IMR-90 (cell line): Measurements from ENCODE around the gene RALGAPA2. TPM values are rescaled to one million over a fixed set of nuclear protein-coding genes. Genes with fewer than 3 reads are reported as not detected.

Experiments
- ATAC-seq: fragments of 200-7000 bp; cut with Tn5 transposase; 2 replicates; pipeline ENCODE4 v1.9.1; 2020; ENCODE audit warnings: low read depth, mild to moderate bottlenecking, moderate library complexity
- BruUV-seq: library from RNA; stranded (reverse); fragments of 400-500 nt; replicated peaks from 2 replicates; lab custom pipeline; 2021; lab: Mats Ljungman, UMichigan
- CTCF ChIA-PET: fragments of 300-600 bp; formaldehyde crosslinking; extraction: SDS; loops from one replicate; lab custom pipeline; 2021; ENCODE audit warnings: antibody characterized with exemption; lab: Yijun Ruan, JAX
- POLR2A ChIA-PET: fragments of 300-600 bp; sonication (Branson Sonifier 250); formaldehyde crosslinking; loops from one replicate; lab custom pipeline; 2022; ENCODE audit warnings: antibody characterized with exemption; ENCODE audit not compliant: unreplicated experiment; lab: Charles Lee
- DNase-seq: peaks from one replicate; pipeline ENCODE4 v3.0.0; 2013
- H2AFZ ChIP-seq: replicated peaks from 2 replicates; pipeline ENCODE3; 2013; ENCODE audit warnings: low read length, mild to moderate bottlenecking; ENCODE audit not compliant: poor library complexity
- H2AK5ac ChIP-seq: 2 replicates; pipeline ENCODE4 v1.6.1; 2013; ENCODE audit warnings: low read depth, low read length, inconsistent platforms
- H2AK9ac ChIP-seq: replicated peaks from 2 replicates; pipeline ENCODE3; 2013; ENCODE audit warnings: mild to moderate bottlenecking, low read depth, low read length, moderate library complexity; ENCODE audit not compliant: poor library complexity
- H2BK120ac ChIP-seq: 2 replicates; pipeline ENCODE4 v1.6.1; 2013; ENCODE audit warnings: low read depth, low read length, inconsistent platforms
- H2BK15ac ChIP-seq: 3 replicates; pipeline ENCODE4 v1.6.1; 2013; ENCODE audit warnings: low read depth, low read length, inconsistent platforms
- H2BK20ac ChIP-seq: 2 replicates; pipeline ENCODE4 v1.6.1; 2013; ENCODE audit warnings: low read depth, mild to moderate bottlenecking, inconsistent platforms, low read length, moderate library complexity
- H2BK5ac ChIP-seq: 2 replicates; pipeline ENCODE4 v1.6.1; 2013; ENCODE audit warnings: mild to moderate bottlenecking, low read depth, low read length, inconsistent platforms; ENCODE audit not compliant: poor library complexity, severe bottlenecking
- H3K14ac ChIP-seq: replicated peaks from 2 replicates; pipeline ENCODE4 v1.6.1; 2013; ENCODE audit warnings: low read depth, low read length, inconsistent platforms
- H3K18ac ChIP-seq: 2 replicates; pipeline ENCODE4 v1.6.1; 2013; ENCODE audit warnings: low read depth, low read length, control low read depth
- H3K23ac ChIP-seq: 2 replicates; pipeline ENCODE4 v1.6.1; 2013; ENCODE audit warnings: low read depth, low read length, inconsistent platforms
- H3K27ac ChIP-seq: 2 replicates; pipeline ENCODE4 v1.5.1; 2013; ENCODE audit warnings: mild to moderate bottlenecking, control low read depth, low read length; ENCODE audit not compliant: insufficient read depth
- H3K27me3 ChIP-seq: 2 replicates; pipeline ENCODE4 v1.6.1; 2013; ENCODE audit warnings: low read length; ENCODE audit not compliant: control insufficient read depth, insufficient read depth
- H3K36me3 ChIP-seq: 2 replicates; pipeline ENCODE4 v1.6.1; 2013; ENCODE audit warnings: low read length, mixed read lengths; ENCODE audit not compliant: control insufficient read depth, insufficient read depth
- H3K4ac ChIP-seq: 2 replicates; pipeline ENCODE4 v1.6.1; 2013; ENCODE audit warnings: low read depth, low read length, inconsistent platforms
- H3K4me1 ChIP-seq: 2 replicates; pipeline ENCODE4 v1.6.1; 2013; ENCODE audit warnings: low read length, mixed read lengths; ENCODE audit not compliant: control insufficient read depth, insufficient read depth
- H3K4me2 ChIP-seq: 2 replicates; pipeline ENCODE4 v1.6.1; 2013; ENCODE audit warnings: low read depth, mild to moderate bottlenecking, control low read depth, low read length, moderate library complexity
- H3K4me3 ChIP-seq: 2 replicates; pipeline ENCODE4 v1.5.1; 2013; ENCODE audit warnings: low read depth, mild to moderate bottlenecking, control low read depth, low read length, moderate library complexity; ENCODE audit not compliant: insufficient read depth
- H3K56ac ChIP-seq: 2 replicates; pipeline ENCODE4 v1.6.1; 2013; ENCODE audit warnings: low read length, inconsistent platforms; ENCODE audit not compliant: insufficient read depth; ENCODE audit errors: extremely low read depth
- H3K79me1 ChIP-seq, 2 experiments: 2 replicates each; pipeline ENCODE4 v1.6.1; 2013; ENCODE audit warnings: low read length in 2 of 2, inconsistent platforms in 1 of 2, low read depth in 1 of 2
- H3K9ac ChIP-seq: 2 replicates; pipeline ENCODE4 v1.6.1; 2013; ENCODE audit warnings: low read depth, low read length, control low read depth
- H3K9me1 ChIP-seq: 2 replicates; pipeline ENCODE4 v1.6.1; 2013; ENCODE audit warnings: low read length, inconsistent platforms; ENCODE audit not compliant: insufficient read depth
- H3K9me3 ChIP-seq: 2 replicates; pipeline ENCODE4 v1.6.1; 2013; ENCODE audit warnings: low read length; ENCODE audit not compliant: control insufficient read depth, insufficient read depth
- H4K20me1 ChIP-seq: 2 replicates; pipeline ENCODE4 v1.6.1; 2013; ENCODE audit warnings: low read length, inconsistent platforms; ENCODE audit not compliant: insufficient read depth
- H4K5ac ChIP-seq: 2 replicates; pipeline ENCODE4 v1.6.1; 2013; ENCODE audit warnings: mild to moderate bottlenecking, low read depth, low read length, control low read depth
- H4K8ac ChIP-seq, 2 experiments: 2 replicates each; pipeline ENCODE4 v1.6.1; 2013; ENCODE audit warnings: low read depth in 2 of 2, low read length in 2 of 2, control low read depth in 1 of 2, inconsistent platforms in 1 of 2
- H4K91ac ChIP-seq: 2 replicates; pipeline ENCODE4 v1.6.1; 2013; ENCODE audit warnings: low read depth, low read length, inconsistent platforms; ENCODE audit not compliant: insufficient read depth
- CEBPB ChIP-seq: IDR thresholded peaks from 2 replicates; pipeline ENCODE4 v1.6.1; 2012; ENCODE audit warnings: low read depth, low read length, improper control_type of control experiment
- CHD1 ChIP-seq: IDR thresholded peaks from 2 replicates; pipeline ENCODE4 v1.6.1; 2012; ENCODE audit warnings: low read depth, low read length, improper control_type of control experiment
- CTCF ChIP-seq: conservative IDR thresholded peaks from 2 replicates; pipeline ENCODE4 v1.5.1; 2012; ENCODE audit warnings: mild to moderate bottlenecking, low read depth, low read length, improper control_type of control experiment
- WGBS, 2 experiments: methylation state at CpG; one replicate each; pipeline versions ENCODE4 v1.1.5 to v1.1.7; 2013; ENCODE audit warnings: missing lambda C conversion rate in 2 of 2; ENCODE audit not compliant: insufficient read length in 1 of 2; ENCODE audit errors: extremely low coverage in 2 of 2; 5-methylcytosine and 5-hydroxymethylcytosine counted together
- dilution Hi-C: fragments of 300-500 bp; cut with HindIII; formaldehyde crosslinking; loops from one replicate; pipeline ENCODE4 v1.14.3; 2018; ENCODE audit warnings: low sequenced_read_pairs; ENCODE audit not compliant: unreplicated experiment
- in situ Hi-C: fragments of 300-500 bp; cut with MboI; formaldehyde crosslinking; loops from 3 replicates; pipeline ENCODE4 v1.14.3; 2019; ENCODE audit warnings: low sequenced_read_pairs, inconsistent platforms, mixed read lengths
- intact Hi-C: fragments of 100-400 bp; cut with micrococcal nuclease; formaldehyde crosslinking; loops from 2 replicates; pipeline ENCODE4 v1.10.0; 2022
- polyA plus RNA-seq, 3 experiments: library from polyadenylated mRNA; depleted of rRNA; stranded (reverse); fragments of >200 nt; gene quantifications; 2 replicates each; pipeline ENCODE4 v1.2.3, GENCODE V29; 2012; ENCODE audit warnings: low replicate concordance in 1 of 3
- total RNA-seq: library from RNA; depleted of rRNA; stranded (reverse); fragments of >200 nt; gene quantifications from 2 replicates; pipeline ENCODE4 v1.2.3, GENCODE V29; 2012

RALGAPA2 gene
- total and polyA plus RNA-seq, 2 of the 4 experiments (the other 2 are of a cell fraction): 1.3 to 3.9 TPM

GRCh38 chr20:20710443-20711315 lies 1.8 kb downstream of the RALGAPA2 start:
- ATAC-seq (no peak), DNase-seq (no peak)
- intact Hi-C loops: no loop called here
- Histone ChIP-seq H2AK5ac (no peak overlapping the region), H3K36me3 (no peaks in the 10 kb centered on the region), H3K14ac (no peak overlapping the region), H3K27me3 (no peaks in the 10 kb centered on the region), H3K23ac (no peak overlapping the region), H3K9me3 (no peaks in the 10 kb centered on the region), H3K4me1 (peaks cover 3% of the 10 kb centered on the region; the same call in 1 of the 2 replicates), H3K18ac (no peak overlapping the region), H3K79me1 (peaks cover 9 to 12% of the 10 kb centered on the region in 2 experiments; a peak in 3 of 4 replicates), H2AK9ac (no peak overlapping the region), H3K4me3 (no peak overlapping the region), H3K56ac (no peak overlapping the region), H2AFZ (no peak overlapping the region), H2BK5ac (no peak overlapping the region), H3K9me1 (0 out of 2 replicates have a peak, but pooled peaks cover 3% of the 10 kb centered on the region), H2BK120ac (no peak overlapping the region), H3K4ac (no peak overlapping the region), H3K9ac (no peak overlapping the region), H2BK20ac (no peak overlapping the region), H3K4me2 (no peak overlapping the region; the same call in 1 of the 2 replicates), H4K20me1 (no peaks in the 10 kb centered on the region), H4K8ac (no peak overlapping the region), H4K5ac (no peak overlapping the region), H2BK15ac (no peak overlapping the region), H3K27ac (no peak overlapping the region), H4K91ac (no peak overlapping the region)
- WGBS, 2 experiments: no CpG with 5 or more reads among the region's 6 CpGs
- ChIA-PET CTCF (no interaction called here), POLR2A (no interaction called here)
- in situ Hi-C loops: no loop called here
- TF ChIP-seq CEBPB: peak; percentile 60
- TF ChIP-seq CTCF: no peak
- TF ChIP-seq CHD1: no peak
- BruUV-seq: no TSS peak
- dilution Hi-C loops: no loop called here
